Naive thymus-derived CD8-positive, alpha-beta T cell (primary cell): ENCODE results near the gene SGIP1. TPM values are rescaled to one million over a fixed set of nuclear protein-coding genes. Genes with fewer than 3 reads are reported as not detected.
"Not testable (repeated sequence)": the region's sequence is repeated elsewhere in the genome, so short reads cannot be mapped to it uniquely, and the experiment has no call there.

ENCODE experiments used
- ATAC-seq, 2 donors: fragments of 150-1000 bp; cut with Tn5 transposase in 1 of 2; sonication (Bioruptor Pico), chemical (Tn5 transposase) in 1 of 2; 1 replicate in 1 of 2; 2 replicates in 1 of 2; pipeline ENCODE4 v1.10.0; 2021; ENCODE audit warnings: mild to moderate bottlenecking in 2 of 2, moderate library complexity in 2 of 2
- POLR2A ChIA-PET: fragments of 350-600 bp; sonication (Branson Sonifier 250); formaldehyde crosslinking; loops from one replicate; lab custom pipeline; 2021; ENCODE audit warnings: antibody characterized with exemption; lab: Charles Lee
- DNase-seq, 10 donors: peaks; one replicate each; pipeline versions ENCODE4 v3.0.0 to v3.0.0-alpha.2; 2020 to 2022
- H3K27ac Mint-ChIP-seq, 10 donors: one replicate each; pipeline ENCODE4 v1.8.0; 2020 to 2022; ENCODE audit warnings: mild to moderate bottlenecking in 10 of 10, mixed read lengths in 10 of 10, moderate library complexity in 4 of 10, inconsistent platforms in 1 of 10
- H3K27me3 Mint-ChIP-seq, 5 donors: one replicate each; pipeline ENCODE4 v1.8.0; 2021 to 2022; ENCODE audit warnings: mixed read lengths in 5 of 5
- H3K36me3 Mint-ChIP-seq, 3 donors: one replicate each; pipeline ENCODE4 v1.8.0; 2020 to 2022; ENCODE audit warnings: mixed read lengths in 3 of 3, mild to moderate bottlenecking in 2 of 3, inconsistent platforms in 1 of 3
- H3K4me1 Mint-ChIP-seq, 4 donors: one replicate each; pipeline ENCODE4 v1.8.0; 2021 to 2022; ENCODE audit warnings: mixed read lengths in 4 of 4
- H3K4me3 Mint-ChIP-seq, 10 donors: one replicate each; pipeline ENCODE4 v1.8.0; 2020 to 2022; ENCODE audit warnings: mild to moderate bottlenecking in 10 of 10, mixed read lengths in 10 of 10, moderate library complexity in 6 of 10, inconsistent platforms in 1 of 10
- H3K9me3 Mint-ChIP-seq, 9 donors: one replicate each; pipeline ENCODE4 v1.8.0; 2020 to 2022; ENCODE audit warnings: mixed read lengths in 9 of 9, mild to moderate bottlenecking in 3 of 9, inconsistent platforms in 1 of 9, moderate library complexity in 1 of 9
- polyA plus RNA-seq, 3 donors: library from polyadenylated mRNA; unstranded; fragments of 300-500 nt; fragmentation: Illumina TruSeq; gene quantifications; one replicate each; pipeline ENCODE4 v1.2.3, GENCODE V29; 2021
- total RNA-seq, 8 experiments: library from RNA in 2 of 8; stranded (reverse) in 2 of 8; gene quantifications; one replicate each; pipeline ENCODE4 v1.2.3 and lab custom pipeline; 2021 to 2026

SGIP1 gene
- total and polyA plus RNA-seq, 5 experiments from 2014 or later = not detected

GRCh38 chr1:66734531-66734930 is 200.6 kb downstream of the SGIP1 start:
- POLR2A ChIA-PET, H3K4me3 Mint-ChIP-seq, DNase-seq, H3K36me3 Mint-ChIP-seq, H3K9me3 Mint-ChIP-seq, H3K27ac Mint-ChIP-seq, H3K27me3 Mint-ChIP-seq, ATAC-seq: not testable (repeated sequence)
- peaks cover under 1 to 18% (median 7%) of the 10 kb centered on the region in 4 donors for H3K4me1 Mint-ChIP-seq

GRCh38 chr1:66737836-66738235 is 203.9 kb downstream of the SGIP1 start:
- POLR2A ChIA-PET = no interaction called here
- H3K27ac Mint-ChIP-seq = no peak overlapping the region
- DNase-seq = no peak
- no peak overlapping the region for H3K4me3 Mint-ChIP-seq
- H3K4me1 Mint-ChIP-seq = peaks cover 0 to 14% (median 4%) of the 10 kb centered on the region in 4 donors
- no peaks in the 10 kb centered on the region for H3K36me3 Mint-ChIP-seq
- ATAC-seq = no peak
- peaks cover 0 to 2% (median 0%) of the 10 kb centered on the region in 5 donors for H3K27me3 Mint-ChIP-seq
- peaks cover 0 to 2% (median 0%) of the 10 kb centered on the region in 9 donors for H3K9me3 Mint-ChIP-seq

- Mint-ChIP-seq H3K27ac (peak overlapping the region in 1 of 10 donors; percentile 15), H3K9me3 (peaks cover 0 to 2% (median 0%) of the 10 kb centered on the region in 9 donors), H3K36me3 (no peaks in the 10 kb centered on the region), H3K4me3 (no peak overlapping the region), H3K27me3 (peaks cover 0 to 4% (median 0%) of the 10 kb centered on the region in 5 donors), H3K4me1 (peaks cover 0 to 14% (median 3%) of the 10 kb centered on the region in 4 donors)
- POLR2A ChIA-PET = no interaction called here
- ATAC-seq = no peak
- DNase-seq = no peak
Observed at GRCh38 chr1:66739401-66740157, 205.6 kb downstream of the SGIP1 start.

- Mint-ChIP-seq H3K9me3 (peaks cover 0 to 2% (median 0%) of the 10 kb centered on the region in 9 donors), H3K27me3 (peaks cover 8 to 27% (median 12%) of the 10 kb centered on the region in 5 donors), H3K4me1 (peaks cover 0 to 2% (median under 1%) of the 10 kb centered on the region in 4 donors), H3K36me3 (no peaks in the 10 kb centered on the region), H3K4me3 (no peak overlapping the region), H3K27ac (no peak overlapping the region)
- POLR2A ChIA-PET = no interaction called here
- no peak for DNase-seq
- no peak for ATAC-seq
Observed at GRCh38 chr1:66745451-66745850, 211.5 kb downstream of the SGIP1 start.

GRCh38 chr1:66747501-66747900 is 213.5 kb downstream of the SGIP1 start:
- Mint-ChIP-seq H3K9me3 (peaks cover 0 to 2% (median 0%) of the 10 kb centered on the region in 9 donors), H3K27me3 (peaks cover 18 to 46% (median 22%) of the 10 kb centered on the region in 5 donors), H3K4me1 (peaks cover 5 to 16% (median 10%) of the 10 kb centered on the region in 4 donors), H3K4me3 (no peak overlapping the region), H3K36me3 (peaks cover 0 to 2% (median 0%) of the 10 kb centered on the region in 3 donors), H3K27ac (no peak overlapping the region)
- ATAC-seq (no peak), DNase-seq (no peak)
- POLR2A ChIA-PET = no interaction called here

- Mint-ChIP-seq H3K27ac (no peak overlapping the region), H3K36me3 (peaks cover 0 to 2% (median 0%) of the 10 kb centered on the region in 3 donors), H3K27me3 (peaks cover 29 to 56% (median 34%) of the 10 kb centered on the region in 5 donors), H3K4me3 (no peak overlapping the region), H3K4me1 (peaks cover 10 to 21% (median 17%) of the 10 kb centered on the region in 4 donors), H3K9me3 (no peaks in the 10 kb centered on the region)
- POLR2A ChIA-PET = no interaction called here
- ATAC-seq = peak; percentile 42 to 44
- peak in 2 of 10 donors; percentile 12 to 15 for DNase-seq
Observed at GRCh38 chr1:66750577-66750976, 216.6 kb downstream of the SGIP1 start.

- ATAC-seq = no peak
- Mint-ChIP-seq H3K27me3 (peaks cover 29 to 56% (median 34%) of the 10 kb centered on the region in 5 donors), H3K36me3 (peaks cover 0 to 2% (median 0%) of the 10 kb centered on the region in 3 donors), H3K4me3 (peak overlapping the region in 1 of 10 donors; percentile 22), H3K4me1 (peaks cover 10 to 21% (median 17%) of the 10 kb centered on the region in 4 donors), H3K27ac (no peak overlapping the region), H3K9me3 (no peaks in the 10 kb centered on the region)
- DNase-seq = no peak
- POLR2A ChIA-PET = no interaction called here
Observed at GRCh38 chr1:66751160-66751559, 217.2 kb downstream of the SGIP1 start.

GRCh38 chr1:66752000-66752592 is 218.1 kb downstream of the SGIP1 start, which contains the start of gene DYNLT5:
Gene DYNLT5, plus strand, starts transcription at chr1:66752459. Its CDS starts 2,200 bp downstream, at chr1:66754659.
- POLR2A ChIA-PET = no interaction called here
- peaks cover 35 to 65% (median 37%) of the 10 kb centered on the region in 5 donors for H3K27me3 Mint-ChIP-seq
- peaks cover 10 to 21% (median 17%) of the 10 kb centered on the region in 4 donors for H3K4me1 Mint-ChIP-seq
- H3K9me3 Mint-ChIP-seq = no peaks in the 10 kb centered on the region
- H3K36me3 Mint-ChIP-seq = peaks cover 0 to 2% (median 0%) of the 10 kb centered on the region in 3 donors
- peak within 1 kb of the TSS in 1 of 10 donors; percentile 41 for H3K27ac Mint-ChIP-seq
- ATAC-seq (peak; percentile 32 to 66), DNase-seq (no peak)
- H3K4me3 Mint-ChIP-seq = peak within 1 kb of the TSS; percentile 25 to 76 (median 60)

GRCh38 chr1:66752671-66753371 is 218.9 kb downstream of the SGIP1 start:
- ATAC-seq (no peak), DNase-seq (no peak)
- H3K27me3 Mint-ChIP-seq = peaks cover 34 to 67% (median 37%) of the 10 kb centered on the region in 5 donors
- peak overlapping the region in 1 of 10 donors; percentile 41 for H3K27ac Mint-ChIP-seq
- no peaks in the 10 kb centered on the region for H3K9me3 Mint-ChIP-seq
- peaks cover 10 to 23% (median 17%) of the 10 kb centered on the region in 4 donors for H3K4me1 Mint-ChIP-seq
- peak overlapping the region in 9 of 10 donors; percentile 7 to 71 (median 59) for H3K4me3 Mint-ChIP-seq
- H3K36me3 Mint-ChIP-seq = peaks cover 0 to 2% (median 0%) of the 10 kb centered on the region in 3 donors
- POLR2A ChIA-PET = interaction anchor here (1.2 kb wide), 1 partner anchor 301 kb away, joined by 3 read pairs; the partner anchor contains the start of gene SLC35D1

- Mint-ChIP-seq H3K4me3 (no peak overlapping the region), H3K9me3 (no peaks in the 10 kb centered on the region), H3K36me3 (no peaks in the 10 kb centered on the region), H3K27me3 (peaks cover 10 to 25% (median 19%) of the 10 kb centered on the region in 5 donors), H3K27ac (no peak overlapping the region), H3K4me1 (peaks cover 3 to 8% (median 4%) of the 10 kb centered on the region in 4 donors)
- DNase-seq (no peak), ATAC-seq (no peak)
- POLR2A ChIA-PET = no interaction called here
Observed at GRCh38 chr1:66757722-66758240, 223.8 kb downstream of the SGIP1 start.

GRCh38 chr1:66758241-66758755 is 224.3 kb downstream of the SGIP1 start:
- H3K4me1 Mint-ChIP-seq = peaks cover 0 to 5% (median 0%) of the 10 kb centered on the region in 4 donors
- POLR2A ChIA-PET = no interaction called here
- no peak for ATAC-seq

GRCh38 chr1:66760506-66760905 is 226.6 kb downstream of the SGIP1 start:
- Mint-ChIP-seq H3K27ac (no peak overlapping the region), H3K27me3 (peaks cover 5 to 11% (median 6%) of the 10 kb centered on the region in 5 donors), H3K9me3 (no peaks in the 10 kb centered on the region), H3K36me3 (no peaks in the 10 kb centered on the region), H3K4me1 (peaks cover 0 to 5% (median 3%) of the 10 kb centered on the region in 4 donors), H3K4me3 (no peak overlapping the region)
- no peak for DNase-seq
- POLR2A ChIA-PET = no interaction called here
- ATAC-seq = no peak

More at GRCh38 chr1:66758241-66758755, 224.3 kb downstream of the SGIP1 start:
- DNase-seq = no peak
- no peak overlapping the region for H3K27ac Mint-ChIP-seq
- H3K9me3 Mint-ChIP-seq = no peaks in the 10 kb centered on the region
- H3K4me3 Mint-ChIP-seq = no peak overlapping the region
- peaks cover 6 to 22% (median 14%) of the 10 kb centered on the region in 5 donors for H3K27me3 Mint-ChIP-seq
- H3K36me3 Mint-ChIP-seq = no peaks in the 10 kb centered on the region
